ENCODE results near the gene ZNHIT2. TPM values are rescaled to one million over a fixed set of nuclear protein-coding genes. Genes with fewer than 3 reads are reported as not detected.

The ZNHIT2 gene
- total and polyA plus RNA-seq, 2 of the 13 experiments (the other 11 are each of a cell fraction or from before 2014, with no cell fraction given) = 1.1 to 6.5 TPM

DNA sequence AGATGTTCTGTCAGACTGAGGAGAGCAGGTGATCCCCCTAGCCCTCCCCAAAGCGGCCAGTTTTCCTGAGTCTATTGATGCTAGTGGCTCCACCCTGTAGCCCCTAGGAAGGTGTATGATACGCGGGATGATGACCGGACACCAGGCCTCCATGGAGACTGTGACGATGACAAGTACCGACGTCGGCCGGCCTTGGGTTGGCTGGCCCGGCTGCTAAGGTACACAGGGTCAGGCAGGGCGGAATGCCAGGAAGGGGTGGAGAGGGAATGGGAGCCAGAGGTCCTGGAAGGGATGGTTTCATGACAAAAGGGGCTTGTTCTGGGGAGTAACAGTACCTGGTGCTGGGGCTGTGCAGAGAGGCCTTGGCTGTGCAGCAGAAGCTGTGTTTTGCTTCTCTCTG is 30.3 kb downstream of the ZNHIT2 start:
- CTCF ChIA-PET (ENCODE audit: low intra/inter-chr PET ratio, low total read pairs) = no interaction called here
- FAIRE-seq (no peak), DNase-seq (ENCODE audit: low spot score) (no peak), ATAC-seq (no peak)
- Histone ChIP-seq H3K4me1 (ENCODE audit: insufficient read depth, low read length) (peaks cover 26% of the 10 kb centered on the region), H3K9ac (ENCODE audit: insufficient read depth, low read depth, low read length) (no peak overlapping the region), H3K4me2 (ENCODE audit: low read depth, low read length) (no peak overlapping the region), H3K79me2 (ENCODE audit: insufficient read depth, low read length) (peaks cover 24% of the 10 kb centered on the region), H3K4me3 (replicated peaks in 1 of 3; ENCODE audit: insufficient read depth in 1 of 3, low read depth in 2 of 3, low read length in 3 of 3) (no peak overlapping the region), H4K20me1 (ENCODE audit: insufficient read depth, low read length) (no peaks in the 10 kb centered on the region), H2AFZ (ENCODE audit: low read length) (no peak overlapping the region), H3K9me3 (ENCODE audit: low read length) (no peaks in the 10 kb centered on the region), H3K36me3 (replicated peaks in 1 of 2; ENCODE audit: control insufficient read depth in 1 of 2, insufficient read depth in 2 of 2, low read length in 2 of 2) (peaks cover 13 to 18% of the 10 kb centered on the region in 2 experiments; a peak in 3 of 5 replicates), H3K27me3 (ENCODE audit: control insufficient read depth in 1 of 2, insufficient read depth in 2 of 2, low read length in 2 of 2) (no peaks in the 10 kb centered on the region; a peak in 1 of 5 replicates), H3K27ac (ENCODE audit: extremely low read length, insufficient read depth, low read length) (no peak overlapping the region)
- no TSS peak for BruUV-seq (replicated peaks)
- TF ChIP-seq KAT2B (IDR thresholded peaks at IDR 0.05; ENCODE audit: borderline replicate concordance, low read depth, low read length) (no peak), CBX5 (CRISPR knock-in tag; IDR thresholded peaks at IDR 0.05; ENCODE audit: borderline replicate concordance) (no peak), ZNF7 (CRISPR knock-in tag; IDR thresholded peaks at IDR 0.05) (no peak), ZNF570 (CRISPR knock-in tag; IDR thresholded peaks at IDR 0.05; ENCODE audit: borderline replicate concordance) (no peak), ZFP62 (CRISPR knock-in tag; IDR thresholded peaks at IDR 0.05) (no peak), ZNF3 (CRISPR knock-in tag; IDR thresholded peaks at IDR 0.05) (no peak), RXRB (CRISPR knock-in tag; IDR thresholded peaks at IDR 0.05; ENCODE audit: borderline replicate concordance) (no peak), GABPB1 (CRISPR knock-in tag; IDR thresholded peaks at IDR 0.05) (no peak), ZNF451 (CRISPR knock-in tag; IDR thresholded peaks at IDR 0.05) (no peak)
- TF ChIP-seq, protein P1, sequence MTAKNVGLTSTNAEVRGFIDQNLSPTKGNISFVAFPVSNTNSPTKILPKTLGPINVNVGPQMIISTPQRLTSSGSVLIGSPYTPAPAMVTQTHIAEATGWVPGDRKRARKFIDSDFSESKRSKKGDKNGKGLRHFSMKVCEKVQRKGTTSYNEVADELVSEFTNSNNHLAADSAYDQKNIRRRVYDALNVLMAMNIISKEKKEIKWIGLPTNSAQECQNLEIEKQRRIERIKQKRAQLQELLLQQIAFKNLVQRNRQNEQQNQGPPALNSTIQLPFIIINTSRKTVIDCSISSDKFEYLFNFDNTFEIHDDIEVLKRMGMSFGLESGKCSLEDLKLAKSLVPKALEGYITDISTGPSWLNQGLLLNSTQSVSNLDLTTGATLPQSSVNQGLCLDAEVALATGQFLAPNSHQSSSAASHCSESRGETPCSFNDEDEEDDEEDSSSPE (CRISPR knock-in tag; IDR thresholded peaks at IDR 0.05) = no peak
- TF ChIP-seq, protein P2, sequence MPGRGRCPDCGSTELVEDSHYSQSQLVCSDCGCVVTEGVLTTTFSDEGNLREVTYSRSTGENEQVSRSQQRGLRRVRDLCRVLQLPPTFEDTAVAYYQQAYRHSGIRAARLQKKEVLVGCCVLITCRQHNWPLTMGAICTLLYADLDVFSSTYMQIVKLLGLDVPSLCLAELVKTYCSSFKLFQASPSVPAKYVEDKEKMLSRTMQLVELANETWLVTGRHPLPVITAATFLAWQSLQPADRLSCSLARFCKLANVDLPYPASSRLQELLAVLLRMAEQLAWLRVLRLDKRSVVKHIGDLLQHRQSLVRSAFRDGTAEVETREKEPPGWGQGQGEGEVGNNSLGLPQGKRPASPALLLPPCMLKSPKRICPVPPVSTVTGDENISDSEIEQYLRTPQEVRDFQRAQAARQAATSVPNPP (CRISPR knock-in tag; IDR thresholded peaks at IDR 0.05) = no peak
- WGBS (ENCODE audit: low lambda C conversion rate) = 95% methylated on average over 11 of the region's 11 CpGs
- intact Hi-C loops (cut with micrococcal nuclease; ENCODE audit: unreplicated experiment) = no loop called here
- in situ Hi-C loops (cut with HindIII; ENCODE audit: extremely low pct_ligation_motif_present, low pct_unique_long_range_greater_than_20kb) = no loop called here
- POLR2A ChIA-PET = no interaction called here
